H9 (cell line): Measurements from ENCODE around the gene DBH. TPM values are rescaled to one million over a fixed set of nuclear protein-coding genes. Genes with fewer than 3 reads are reported as not detected.

Source experiments
- DNase-seq: peaks from one replicate; pipeline ENCODE4 v3.0.0-alpha.2; 2017
- H2AFZ ChIP-seq: one replicate; pipeline ENCODE4 v1.6.1; 2013; ENCODE audit warnings: mild to moderate bottlenecking, low read length, control low read depth, moderate library complexity
- H2AK5ac ChIP-seq: 2 replicates; pipeline ENCODE4 v1.6.1; 2013; ENCODE audit warnings: low read length, control low read depth, mixed read lengths; ENCODE audit not compliant: insufficient read length
- H2BK120ac ChIP-seq: one replicate; pipeline ENCODE4 v1.6.1; 2013; ENCODE audit warnings: low read depth, mild to moderate bottlenecking, low read length, control low read depth, inconsistent platforms; ENCODE audit not compliant: poor library complexity, severe bottlenecking
- H2BK12ac ChIP-seq: 2 replicates; pipeline ENCODE4 v1.6.1; 2013; ENCODE audit warnings: low read length, control low read depth, mixed read lengths, low read depth; ENCODE audit not compliant: insufficient read length
- H2BK15ac ChIP-seq: 2 replicates; pipeline ENCODE4 v1.6.1; 2013; ENCODE audit warnings: low read depth, low read length, control low read depth
- H2BK20ac ChIP-seq: one replicate; pipeline ENCODE4 v1.6.1; 2013; ENCODE audit warnings: low read depth, mild to moderate bottlenecking, low read length, control low read depth, inconsistent platforms; ENCODE audit not compliant: poor library complexity, severe bottlenecking
- H2BK5ac ChIP-seq: 2 replicates; pipeline ENCODE4 v1.6.1; 2013; ENCODE audit warnings: low read length, control low read depth, mixed read lengths; ENCODE audit not compliant: insufficient read length
- H3K14ac ChIP-seq: 2 replicates; pipeline ENCODE4 v1.6.1; 2013; ENCODE audit warnings: low read length, control low read depth; ENCODE audit not compliant: insufficient read depth
- H3K18ac ChIP-seq: 2 replicates; pipeline ENCODE4 v1.6.1; 2013; ENCODE audit warnings: low read depth, mild to moderate bottlenecking, mixed read lengths, low read length, control low read depth; ENCODE audit not compliant: insufficient read length
- H3K23ac ChIP-seq: 2 replicates; pipeline ENCODE4 v1.6.1; 2013; ENCODE audit warnings: low read length, control low read depth, mixed read lengths, low read depth; ENCODE audit not compliant: insufficient read length
- H3K23me2 ChIP-seq: 2 replicates; pipeline ENCODE4 v1.6.1; 2013; ENCODE audit warnings: low read depth, mild to moderate bottlenecking, mixed read lengths, low read length, control low read depth; ENCODE audit not compliant: insufficient read length, poor library complexity, severe bottlenecking
- H3K27ac ChIP-seq: 2 replicates; pipeline ENCODE4 v1.5.1; 2013; ENCODE audit warnings: low read length, control low read depth, mixed read lengths, low read depth; ENCODE audit not compliant: insufficient read length
- H3K27me3 ChIP-seq: 2 replicates; pipeline ENCODE4 v1.6.1; 2013; ENCODE audit warnings: low read length, control low read depth, inconsistent platforms; ENCODE audit not compliant: insufficient read depth
- H3K4ac ChIP-seq: 2 replicates; pipeline ENCODE4 v1.6.1; 2013; ENCODE audit warnings: low read depth, mild to moderate bottlenecking, control low read depth, inconsistent platforms, low read length, moderate library complexity
- H3K4me1 ChIP-seq: 2 replicates; pipeline ENCODE4 v1.6.1; 2013; ENCODE audit warnings: low read length, control low read depth, inconsistent platforms; ENCODE audit not compliant: insufficient read depth
- H3K4me2 ChIP-seq: 2 replicates; pipeline ENCODE4 v1.6.1; 2013; ENCODE audit warnings: low read length, control low read depth, mixed read lengths; ENCODE audit not compliant: insufficient read length, insufficient read depth
- H3K56ac ChIP-seq: 2 replicates; pipeline ENCODE4 v1.6.1; 2013; ENCODE audit warnings: low read depth, mild to moderate bottlenecking, mixed read lengths, low read length, control low read depth; ENCODE audit not compliant: insufficient read length
- H3K79me1 ChIP-seq: 2 replicates; pipeline ENCODE4 v1.6.1; 2013; ENCODE audit warnings: low read depth, mild to moderate bottlenecking, moderate library complexity, low read length, control low read depth, inconsistent platforms; ENCODE audit not compliant: insufficient read depth, poor library complexity, severe bottlenecking
- H3K79me2 ChIP-seq: 2 replicates; pipeline ENCODE4 v1.6.1; 2013; ENCODE audit warnings: low read length, control low read depth, inconsistent platforms; ENCODE audit not compliant: insufficient read depth
- H3K9ac ChIP-seq: 2 replicates; pipeline ENCODE4 v1.6.1; 2013; ENCODE audit warnings: low read length, control low read depth, mixed read lengths; ENCODE audit not compliant: insufficient read length; ENCODE audit errors: extremely low read depth
- H3K9me3 ChIP-seq: one replicate; pipeline ENCODE4 v1.6.1; 2013; ENCODE audit warnings: low read depth, low read length, inconsistent platforms; ENCODE audit not compliant: control insufficient read depth
- H3T11ph ChIP-seq: one replicate; pipeline ENCODE4 v1.6.1; 2013; ENCODE audit warnings: mild to moderate bottlenecking, low read length, control low read depth, inconsistent platforms
- H4K20me1 ChIP-seq: one replicate; pipeline ENCODE4 v1.6.1; 2013; ENCODE audit not compliant: control insufficient read depth, insufficient read length, insufficient read depth
- H4K5ac ChIP-seq: 2 replicates; pipeline ENCODE4 v1.6.1; 2013; ENCODE audit warnings: low read depth, mild to moderate bottlenecking, mixed read lengths, low read length, control low read depth; ENCODE audit not compliant: insufficient read length
- H4K8ac ChIP-seq: replicated peaks from 2 replicates; pipeline ENCODE4 v1.6.1; 2013; ENCODE audit warnings: low read length, control low read depth, mixed read lengths, low read depth; ENCODE audit not compliant: insufficient read length
- H4K91ac ChIP-seq: 2 replicates; pipeline ENCODE4 v1.6.1; 2013; ENCODE audit warnings: low read depth, mild to moderate bottlenecking, moderate library complexity, mixed read lengths, low read length, control low read depth; ENCODE audit not compliant: insufficient read length
- H3K27ac Mint-ChIP-seq, 3 experiments: 2 replicates in 2 of 3; 3 replicates in 1 of 3; pipeline ENCODE4 v1.8.0; 2020 to 2021; ENCODE audit warnings: mixed read lengths in 3 of 3, mild to moderate bottlenecking in 1 of 3, moderate library complexity in 1 of 3
- H3K27me3 Mint-ChIP-seq: 2 replicates; pipeline ENCODE4 v1.8.0; 2021; ENCODE audit warnings: low read depth, mild to moderate bottlenecking, moderate library complexity, mixed read lengths
- H3K36me3 Mint-ChIP-seq, 3 experiments: 2 replicates in 2 of 3; 3 replicates in 1 of 3; pipeline ENCODE4 v1.8.0; 2020 to 2021; ENCODE audit warnings: low read depth in 3 of 3, mixed read lengths in 3 of 3; ENCODE audit not compliant: insufficient read depth in 1 of 3
- H3K4me1 Mint-ChIP-seq, 2 experiments: 2 replicates each; pipeline ENCODE4 v1.8.0; 2020; ENCODE audit warnings: mixed read lengths in 2 of 2
- H3K4me3 Mint-ChIP-seq, 2 experiments: 2 replicates in 1 of 2; 3 replicates in 1 of 2; pipeline ENCODE4 v1.8.0; 2020 to 2021; ENCODE audit warnings: mild to moderate bottlenecking in 2 of 2, mixed read lengths in 2 of 2, moderate library complexity in 1 of 2
- H3K9me3 Mint-ChIP-seq, 2 experiments: 2 replicates in 1 of 2; 3 replicates in 1 of 2; pipeline ENCODE4 v1.8.0; 2020; ENCODE audit warnings: mild to moderate bottlenecking in 2 of 2, mixed read lengths in 2 of 2, moderate library complexity in 1 of 2
- CTCF ChIP-seq: fragments of 200-600 bp; sonication (generic); conservative IDR thresholded peaks from 3 replicates; pipeline ENCODE4 v1.8.0; 2021; ENCODE audit warnings: antibody characterized with exemption, mild to moderate bottlenecking
- WGBS: extraction: QIAGEN DNeasy Blood & Tissue Kit; methylation state at CpG from one replicate; pipeline ENCODE4 v1.1.7; 2013; ENCODE audit warnings: missing lambda C conversion rate, low lambda C conversion rate, mixed read lengths; ENCODE audit not compliant: insufficient read length; ENCODE audit errors: extremely low coverage; 5-methylcytosine and 5-hydroxymethylcytosine counted together
- total RNA-seq: library from RNA; stranded (reverse); gene quantifications from 2 replicates; pipeline ENCODE4 v1.2.1, GENCODE V29; 2021

Gene DBH
- total RNA-seq, 1 experiment from 2014 or later, result not detected

- H3K4me1 Mint-ChIP-seq, result peaks cover 8 to 29% of the 10 kb centered on the region in 2 experiments
- H3K9me3 ChIP-seq, result no peaks in the 10 kb centered on the region
- H2BK5ac ChIP-seq, result no peak overlapping the region
- no peak overlapping the region for H4K8ac ChIP-seq
- H3K14ac ChIP-seq, result no peak overlapping the region
- H3K4me2 ChIP-seq, result no peak overlapping the region
- H3K23ac ChIP-seq, result no peak overlapping the region
- no peak overlapping the region for H2BK120ac ChIP-seq
- H3K36me3 Mint-ChIP-seq, result no peaks in the 10 kb centered on the region
- H2AK5ac ChIP-seq, result no peak overlapping the region
- H2BK12ac ChIP-seq, result no peak overlapping the region
- no peak overlapping the region for H3K4me3 Mint-ChIP-seq
- DNase-seq, result no peak
- no CpG with 5 or more reads among the region's 26 CpGs for WGBS
- no peak overlapping the region for H2AFZ ChIP-seq
- no peaks in the 10 kb centered on the region for H3K79me1 ChIP-seq
- no peak overlapping the region for H3K4ac ChIP-seq
- no peak overlapping the region for H3K27ac ChIP-seq
- no peak overlapping the region for H3K9ac ChIP-seq
- peaks cover 57% of the 10 kb centered on the region for H3K27me3 Mint-ChIP-seq
- H3K9me3 Mint-ChIP-seq, result no peaks in the 10 kb centered on the region
- H4K91ac ChIP-seq, result no peak overlapping the region
- no peaks in the 10 kb centered on the region for H3K4me1 ChIP-seq
- peak overlapping the region in 1 of 3 experiments; percentile 62; a peak in 2 of 7 replicates for H3K27ac Mint-ChIP-seq
- no peak overlapping the region for H2BK20ac ChIP-seq
- TF ChIP-seq CTCF, result no peak
- H3T11ph ChIP-seq, result no peak overlapping the region
- no peak overlapping the region for H3K56ac ChIP-seq
- no peaks in the 10 kb centered on the region for H3K79me2 ChIP-seq
- no peak overlapping the region for H4K5ac ChIP-seq
- H3K27me3 ChIP-seq, result no peaks in the 10 kb centered on the region; the same call in 1 of the 2 replicates
- H3K23me2 ChIP-seq, result no peaks in the 10 kb centered on the region
- no peak overlapping the region for H2BK15ac ChIP-seq
- no peak overlapping the region for H3K18ac ChIP-seq
- H4K20me1 ChIP-seq, result no peaks in the 10 kb centered on the region
Measured at GRCh38 chr9:133661846-133662540, 25.8 kb downstream of the DBH start.
